A549 (cell line): ENCODE data around the gene MYRF. TPM values are rescaled to one million over a fixed set of nuclear protein-coding genes. Genes with fewer than 3 reads are reported as not detected.

Experiments
- ATAC-seq, 2 experiments: fragments of 200-7000 bp in 1 of 2; fragments of >200 bp in 1 of 2; cut with Nextera tagmentation in 1 of 2; cut with Tn5 transposase in 1 of 2; 3 replicates each; pipeline versions ENCODE4 v1.8.0 to v1.9.1; 2018 to 2020; ENCODE audit warnings: mild to moderate bottlenecking in 1 of 2, moderate library complexity in 1 of 2
- CTCF ChIA-PET: fragments of 300-600 bp; sonication (Branson Sonifier 250); formaldehyde crosslinking; extraction: SDS; loops from one replicate; lab custom pipeline; 2021; ENCODE audit warnings: antibody characterized with exemption, inconsistent platforms; lab: Yijun Ruan, JAX
- POLR2A ChIA-PET: fragments of 350-600 bp; formaldehyde crosslinking; extraction: SDS; loops from one replicate; lab custom pipeline; 2021; ENCODE audit warnings: antibody characterized with exemption, inconsistent platforms; lab: Yijun Ruan, JAX
- DNase-seq, 2 experiments: peaks; one replicate each; pipeline versions ENCODE4 v3.0.0 to v3.0.0-alpha.2; 2011 to 2016; ENCODE audit warnings: low read depth in 1 of 2, low spot score in 1 of 2
- FAIRE-seq: peaks from 2 replicates; lab custom pipeline; 2011; peaks lifted over from hg19 to GRCh38; lab: Jason Lieb, UNC
- H3K27ac ChIP-seq, 2 experiments: fragments of >200 bp; sonication (Bioruptor Twin); formaldehyde crosslinking; 3 replicates each; pipeline ENCODE4 v1.5.1; 2016 to 2017
- H3K4me1 ChIP-seq: fragments of >200 bp; sonication (Bioruptor Twin); formaldehyde crosslinking; 3 replicates; pipeline ENCODE4 v1.6.1; 2016
- H3K4me2 ChIP-seq: fragments of >200 bp; sonication (Bioruptor Twin); formaldehyde crosslinking; 3 replicates; pipeline ENCODE4 v1.6.1; 2016
- H3K4me3 ChIP-seq: fragments of >200 bp; sonication (Bioruptor Twin); formaldehyde crosslinking; 3 replicates; pipeline ENCODE4 v1.5.1; 2016
- H3K9me3 ChIP-seq: fragments of >200 bp; sonication (Bioruptor Twin); formaldehyde crosslinking; 3 replicates; pipeline ENCODE4 v1.6.1; 2016
- CBX8 ChIP-seq: fragments of 200-600 bp; sonication (generic); IDR thresholded peaks from 2 replicates; pipeline ENCODE4 v1.6.1; 2016
- CHD2 ChIP-seq: fragments of 150-350 bp; IDR thresholded peaks from 2 replicates; pipeline ENCODE4 v1.6.1; 2014; ENCODE audit warnings: low read length; ENCODE audit not compliant: partially characterized antibody
- CHD4 ChIP-seq: fragments of 200-600 bp; sonication (generic); IDR thresholded peaks from 2 replicates; pipeline ENCODE4 v1.6.1; 2016; ENCODE audit warnings: antibody characterized with exemption, mild to moderate bottlenecking, borderline replicate concordance
- CTCF ChIP-seq: fragments of >200 bp; sonication (Bioruptor Twin); formaldehyde crosslinking; IDR thresholded peaks from 3 replicates; pipeline ENCODE4 v1.5.1; 2016
- EHF ChIP-seq: fragments of 250-450 bp; sonication (Bioruptor Pico); IDR thresholded peaks from 2 replicates; pipeline ENCODE4 v1.5.0; 2020; ENCODE audit warnings: mild to moderate bottlenecking
- EHMT2 ChIP-seq: fragments of 200-600 bp; sonication (generic); IDR thresholded peaks from 2 replicates; pipeline ENCODE4 v1.6.1; 2016; ENCODE audit warnings: antibody characterized with exemption, low read depth, mild to moderate bottlenecking, moderate library complexity
- FOSB ChIP-seq: fragments of 250-450 bp; sonication (Bioruptor Pico); IDR thresholded peaks from 2 replicates; pipeline ENCODE4 v1.5.0; 2020; ENCODE audit warnings: mild to moderate bottlenecking, moderate library complexity
- GATA3 ChIP-seq: IDR thresholded peaks from 2 replicates; pipeline ENCODE4 v1.6.1; 2012; ENCODE audit warnings: borderline replicate concordance
- HDAC2 ChIP-seq: fragments of 200-600 bp; sonication (generic); IDR thresholded peaks from 2 replicates; pipeline ENCODE4 v1.6.1; 2016
- HES2 ChIP-seq: fragments of >200 bp; sonication (Bioruptor Twin); formaldehyde crosslinking; IDR thresholded peaks from 2 replicates; pipeline ENCODE4 v1.6.1; 2016
- NR3C1 ChIP-seq: fragments of >200 bp; sonication (Bioruptor Twin); formaldehyde crosslinking; IDR thresholded peaks from 3 replicates; pipeline ENCODE4 v1.6.1; 2017
- PHF8 ChIP-seq: fragments of 200-600 bp; sonication (generic); IDR thresholded peaks from 2 replicates; pipeline ENCODE4 v1.6.1; 2016; ENCODE audit warnings: low read depth, mild to moderate bottlenecking, antibody characterized with exemption, moderate library complexity, borderline replicate concordance
- RCOR1 ChIP-seq: fragments of 150-350 bp; IDR thresholded peaks from 2 replicates; pipeline ENCODE4 v1.6.1; 2014; ENCODE audit warnings: antibody characterized with exemption, low read length, low read depth
- REST ChIP-seq: fragments of 200-600 bp; sonication (generic); IDR thresholded peaks from 2 replicates; pipeline ENCODE4 v1.6.1; 2016; ENCODE audit warnings: antibody characterized with exemption, mild to moderate bottlenecking, moderate library complexity
- TP53 ChIP-seq: fragments of 250-450 bp; sonication (Bioruptor Pico); IDR thresholded peaks from 2 replicates; pipeline ENCODE4 v1.5.0; 2021; ENCODE audit warnings: mild to moderate bottlenecking, moderate library complexity
- ZNF302 ChIP-seq: fragments of 250-450 bp; sonication (Bioruptor Pico); IDR thresholded peaks from 2 replicates; pipeline ENCODE4 v1.9.0; 2021; ENCODE audit warnings: inconsistent platforms, mild to moderate bottlenecking, moderate library complexity
- WGBS: methylation state at CpG from one replicate; pipeline ENCODE4 v1.1.6; 2017; ENCODE audit errors: missing lambda C conversion rate; 5-methylcytosine and 5-hydroxymethylcytosine counted together
- polyA plus RNA-seq, 4 experiments: library from polyadenylated mRNA; depleted of rRNA in 3 of 4; stranded (reverse); fragments of >200 nt; fragmentation: RNase III in 1 of 4; extraction: RNeasy Plus Mini Kit Qiagen cat#74134 plus additional on column Dnase treatment in 1 of 4; gene quantifications; 2 replicates in 3 of 4; 3 replicates in 1 of 4; pipeline ENCODE4 v1.2.3, GENCODE V29; 2011 to 2017

The MYRF gene
- polyA plus RNA-seq, 2 of the 4 experiments (the other 2 are of a cell fraction), result 14.7 to 22.3 TPM

- Histone ChIP-seq H3K4me1 (peaks cover 48% of the 10 kb centered on the region), H3K27ac (no peak overlapping the region), H3K9me3 (no peaks in the 10 kb centered on the region), H3K4me2 (no peak overlapping the region), H3K4me3 (no peak overlapping the region)
- ATAC-seq (no peak), DNase-seq (no peak), FAIRE-seq (no peak)
- TF ChIP-seq CHD2 (no peak), EHF (CRISPR knock-in tag) (no peak), CTCF (no peak), FOSB (CRISPR knock-in tag) (no peak), HDAC2 (no peak), NR3C1 (no peak), TP53 (CRISPR knock-in tag) (no peak), CHD4 (no peak), HES2 (no peak), ZNF302 (CRISPR knock-in tag) (no peak)
- ChIA-PET POLR2A (no interaction called here), CTCF (interaction anchor here (1.0 to 3.2 kb wide), 4 partner anchors 7 to 62 kb away, joined by 3 to 13 read pairs (median 5); partner anchors contain the start of gene FADS2)
- 100% methylated on average over 8 of the region's 8 CpGs for WGBS
These were observed 83.8 kb downstream of the MYRF start for GRCh38 chr11:61836193-61836592.

GRCh38 chr11:61837411-61838005 is 85.1 kb downstream of the MYRF start:
- Histone ChIP-seq H3K27ac (no peak overlapping the region), H3K4me2 (no peak overlapping the region), H3K4me1 (peaks cover 35% of the 10 kb centered on the region), H3K4me3 (no peak overlapping the region)
- CTCF ChIA-PET, result interaction anchor here (1.2 to 3.2 kb wide), 2 partner anchors 9 to 40 kb away, joined by 6 to 13 read pairs; partner anchors contain the start of gene FADS2
- DNase-seq, result no peak
- WGBS, result 92% methylated on average over 15 of the region's 15 CpGs
- no peak for FAIRE-seq
- TF ChIP-seq RCOR1, result no peak
- no peak for TF ChIP-seq PHF8
- TF ChIP-seq REST, result no peak
- no peak for TF ChIP-seq EHF (CRISPR knock-in tag)
- no peak for TF ChIP-seq EHMT2
- no peak for TF ChIP-seq GATA3
- TF ChIP-seq CBX8, result no peak
- TF ChIP-seq, all 56 proteins: peak for 0
- no peaks in the 10 kb centered on the region for H3K9me3 ChIP-seq
- no peak for ATAC-seq
- POLR2A ChIA-PET, result no interaction called here

Other genes with a start within 250 kb of the MYRF start
- 0.03 TPM in 1 of 2 replicates, not detected in the other for gene LRRC10B, start 243.9 kb upstream of the MYRF start, polyA plus RNA-seq (2011; rRNA removed)
- gene LRRC10B, start 243.9 kb upstream of the MYRF start, polyA plus RNA-seq (2017; fragmentation: RNase III; extraction: RNeasy Plus Mini Kit Qiagen cat#74134 plus additional on column Dnase treatment), result 0.04 to 0.13 TPM in 2 of 3 replicates, not detected in the other
- gene SYT7, start 171.6 kb upstream of the MYRF start, polyA plus RNA-seq (2011; rRNA removed), result 0.37 and 0.38 TPM in 2 replicates
- gene SYT7, start 171.6 kb upstream of the MYRF start, polyA plus RNA-seq (2017; fragmentation: RNase III; extraction: RNeasy Plus Mini Kit Qiagen cat#74134 plus additional on column Dnase treatment), result 0.78 to 1.0 TPM (median 1.0 TPM) in 3 replicates
- 0.93 and 1.2 TPM in 2 replicates for gene DAGLA, start 72.2 kb upstream of the MYRF start, polyA plus RNA-seq (2011; rRNA removed)
- 2.2 to 2.5 TPM (median 2.5 TPM) in 3 replicates for gene DAGLA, start 72.2 kb upstream of the MYRF start, polyA plus RNA-seq (2017; fragmentation: RNase III; extraction: RNeasy Plus Mini Kit Qiagen cat#74134 plus additional on column Dnase treatment)
- 280 and 375 TPM in 2 replicates for gene TMEM258, start 40.0 kb downstream of the MYRF start, polyA plus RNA-seq (2011; rRNA removed)
- gene TMEM258, start 40.0 kb downstream of the MYRF start, polyA plus RNA-seq (2017; fragmentation: RNase III; extraction: RNeasy Plus Mini Kit Qiagen cat#74134 plus additional on column Dnase treatment), result 232 to 262 TPM (median 257 TPM) in 3 replicates
- 36.3 and 38.4 TPM in 2 replicates for gene FEN1, start 40.3 kb downstream of the MYRF start, polyA plus RNA-seq (2011; rRNA removed)
- 99.7 to 105 TPM (median 104 TPM) in 3 replicates for gene FEN1, start 40.3 kb downstream of the MYRF start, polyA plus RNA-seq (2017; fragmentation: RNase III; extraction: RNeasy Plus Mini Kit Qiagen cat#74134 plus additional on column Dnase treatment)
- gene FADS1, start 64.4 kb downstream of the MYRF start, polyA plus RNA-seq (2011; rRNA removed), result 163 and 175 TPM in 2 replicates
- 121 to 205 TPM (median 189 TPM) in 3 replicates for gene FADS1, start 64.4 kb downstream of the MYRF start, polyA plus RNA-seq (2017; fragmentation: RNase III; extraction: RNeasy Plus Mini Kit Qiagen cat#74134 plus additional on column Dnase treatment)
- gene FADS2, start 75.7 kb downstream of the MYRF start, polyA plus RNA-seq (2011; rRNA removed), result 215 and 278 TPM in 2 replicates
- 184 to 391 TPM (median 352 TPM) in 3 replicates for gene FADS2, start 75.7 kb downstream of the MYRF start, polyA plus RNA-seq (2017; fragmentation: RNase III; extraction: RNeasy Plus Mini Kit Qiagen cat#74134 plus additional on column Dnase treatment)
- gene FADS3, start 138.9 kb downstream of the MYRF start, polyA plus RNA-seq (2011; rRNA removed), result 17.5 and 22.3 TPM in 2 replicates
- 36.3 to 43.5 TPM (median 42.9 TPM) in 3 replicates for gene FADS3, start 138.9 kb downstream of the MYRF start, polyA plus RNA-seq (2017; fragmentation: RNase III; extraction: RNeasy Plus Mini Kit Qiagen cat#74134 plus additional on column Dnase treatment)
- gene RAB3IL1, start 164.9 kb downstream of the MYRF start, polyA plus RNA-seq (2011; rRNA removed), result 3.8 and 5.8 TPM in 2 replicates
- 5.0 to 6.6 TPM (median 6.2 TPM) in 3 replicates for gene RAB3IL1, start 164.9 kb downstream of the MYRF start, polyA plus RNA-seq (2017; fragmentation: RNase III; extraction: RNeasy Plus Mini Kit Qiagen cat#74134 plus additional on column Dnase treatment)
- gene BEST1, start 197.7 kb downstream of the MYRF start, polyA plus RNA-seq (2011; rRNA removed), result 1.2 and 1.5 TPM in 2 replicates
- 0.98 to 2.1 TPM (median 1.9 TPM) in 3 replicates for gene BEST1, start 197.7 kb downstream of the MYRF start, polyA plus RNA-seq (2017; fragmentation: RNase III; extraction: RNeasy Plus Mini Kit Qiagen cat#74134 plus additional on column Dnase treatment)
- gene FTH1, start 215.0 kb downstream of the MYRF start, polyA plus RNA-seq (2011; rRNA removed), result 2,791 and 4,959 TPM in 2 replicates
- gene FTH1, start 215.0 kb downstream of the MYRF start, polyA plus RNA-seq (2017; fragmentation: RNase III; extraction: RNeasy Plus Mini Kit Qiagen cat#74134 plus additional on column Dnase treatment), result 12,354 to 13,747 TPM (median 12,799 TPM) in 3 replicates